ENCODE measurements around the gene HEPACAM2. TPM values are rescaled to one million over a fixed set of nuclear protein-coding genes. Genes with fewer than 3 reads are reported as not detected.

HEPACAM2 gene
- total RNA-seq, 1 experiment from 2014 or later, result not detected

DNA sequence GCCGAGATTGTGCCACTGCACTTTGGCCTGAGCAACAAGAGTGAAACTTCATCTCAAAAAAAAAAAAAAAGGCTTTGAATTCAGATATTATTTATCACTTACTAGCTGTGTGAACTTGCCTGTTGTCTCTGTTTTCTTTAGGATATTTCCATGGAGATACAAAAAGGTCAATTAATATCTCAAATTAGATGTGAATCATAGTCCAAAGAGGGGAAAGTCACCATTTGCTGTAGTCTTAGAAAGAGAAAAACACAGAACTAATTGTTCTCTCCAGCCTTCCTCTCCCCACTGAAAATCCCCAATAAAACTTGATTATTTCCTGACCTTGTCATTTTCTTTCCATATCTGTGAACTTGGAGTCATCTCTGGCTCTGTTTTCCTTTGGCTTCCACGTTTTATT lies 21.2 kb downstream of the HEPACAM2 start:
- Histone ChIP-seq H4K5ac (ENCODE audit: insufficient read length, low read depth, low read length) (no peak overlapping the region), H2BK20ac (ENCODE audit: low read depth, low read length, poor library complexity, severe bottlenecking) (no peak overlapping the region), H2BK15ac (ENCODE audit: low read depth, low read length) (no peak overlapping the region), H4K91ac (ENCODE audit: insufficient read length, low read depth, low read length) (no peak overlapping the region), H2AK5ac (ENCODE audit: insufficient read length, low read length) (no peak overlapping the region), H2BK12ac (ENCODE audit: insufficient read length, low read depth, low read length) (no peak overlapping the region), H3K4ac (ENCODE audit: low read depth, low read length) (no peak overlapping the region), H3K56ac (ENCODE audit: insufficient read length, low read depth, low read length) (no peak overlapping the region), H3K18ac (ENCODE audit: insufficient read length, low read depth, low read length) (no peak overlapping the region), H2AFZ (ENCODE audit: low read length) (no peak overlapping the region), H4K20me1 (ENCODE audit: control insufficient read depth, insufficient read depth, insufficient read length) (no peaks in the 10 kb centered on the region), H3K79me2 (ENCODE audit: insufficient read depth, low read length) (no peaks in the 10 kb centered on the region), H3K79me1 (ENCODE audit: insufficient read depth, low read depth, low read length, poor library complexity, severe bottlenecking) (no peaks in the 10 kb centered on the region), H3T11ph (ENCODE audit: low read length) (no peak overlapping the region), H3K4me1 (ENCODE audit: insufficient read depth, low read length) (no peaks in the 10 kb centered on the region), H4K8ac (replicated peaks; ENCODE audit: insufficient read length, low read depth, low read length) (no peak overlapping the region), H3K14ac (ENCODE audit: insufficient read depth, low read length) (no peak overlapping the region), H3K23ac (ENCODE audit: insufficient read length, low read depth, low read length) (no peak overlapping the region), H2BK5ac (ENCODE audit: insufficient read length, low read length) (no peak overlapping the region), H3K4me2 (ENCODE audit: insufficient read depth, insufficient read length, low read length) (no peak overlapping the region), H3K27ac (ENCODE audit: insufficient read length, low read depth, low read length) (no peak overlapping the region), H3K27me3 (ENCODE audit: insufficient read depth, low read length) (no peaks in the 10 kb centered on the region), H3K23me2 (ENCODE audit: insufficient read length, low read depth, low read length, poor library complexity, severe bottlenecking) (no peaks in the 10 kb centered on the region), H2BK120ac (ENCODE audit: low read depth, low read length, poor library complexity, severe bottlenecking) (no peak overlapping the region), H3K9ac (ENCODE audit: extremely low read depth, insufficient read length, low read length) (no peak overlapping the region), H3K9me3 (ENCODE audit: control insufficient read depth, low read depth, low read length) (no peaks in the 10 kb centered on the region)
- Mint-ChIP-seq H3K4me3 (no peak overlapping the region), H3K36me3 (ENCODE audit: insufficient read depth in 1 of 3, low read depth in 3 of 3) (no peaks in the 10 kb centered on the region), H3K27me3 (ENCODE audit: low read depth) (peaks cover 23% of the 10 kb centered on the region), H3K4me1 (no peaks in the 10 kb centered on the region), H3K9me3 (no peaks in the 10 kb centered on the region), H3K27ac (no peak overlapping the region)
- no CpG with 5 or more reads among the region's 2 CpGs for WGBS (ENCODE audit: extremely low coverage, insufficient read length, low lambda C conversion rate)
- no peak for DNase-seq
- TF ChIP-seq, protein P1, sequence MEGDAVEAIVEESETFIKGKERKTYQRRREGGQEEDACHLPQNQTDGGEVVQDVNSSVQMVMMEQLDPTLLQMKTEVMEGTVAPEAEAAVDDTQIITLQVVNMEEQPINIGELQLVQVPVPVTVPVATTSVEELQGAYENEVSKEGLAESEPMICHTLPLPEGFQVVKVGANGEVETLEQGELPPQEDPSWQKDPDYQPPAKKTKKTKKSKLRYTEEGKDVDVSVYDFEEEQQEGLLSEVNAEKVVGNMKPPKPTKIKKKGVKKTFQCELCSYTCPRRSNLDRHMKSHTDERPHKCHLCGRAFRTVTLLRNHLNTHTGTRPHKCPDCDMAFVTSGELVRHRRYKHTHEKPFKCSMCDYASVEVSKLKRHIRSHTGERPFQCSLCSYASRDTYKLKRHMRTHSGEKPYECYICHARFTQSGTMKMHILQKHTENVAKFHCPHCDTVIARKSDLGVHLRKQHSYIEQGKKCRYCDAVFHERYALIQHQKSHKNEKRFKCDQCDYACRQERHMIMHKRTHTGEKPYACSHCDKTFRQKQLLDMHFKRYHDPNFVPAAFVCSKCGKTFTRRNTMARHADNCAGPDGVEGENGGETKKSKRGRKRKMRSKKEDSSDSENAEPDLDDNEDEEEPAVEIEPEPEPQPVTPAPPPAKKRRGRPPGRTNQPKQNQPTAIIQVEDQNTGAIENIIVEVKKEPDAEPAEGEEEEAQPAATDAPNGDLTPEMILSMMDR (conservative IDR thresholded peaks at IDR 0.05), result no peak
